Measurements from ENCODE around the gene ARHGEF16.

DNA sequence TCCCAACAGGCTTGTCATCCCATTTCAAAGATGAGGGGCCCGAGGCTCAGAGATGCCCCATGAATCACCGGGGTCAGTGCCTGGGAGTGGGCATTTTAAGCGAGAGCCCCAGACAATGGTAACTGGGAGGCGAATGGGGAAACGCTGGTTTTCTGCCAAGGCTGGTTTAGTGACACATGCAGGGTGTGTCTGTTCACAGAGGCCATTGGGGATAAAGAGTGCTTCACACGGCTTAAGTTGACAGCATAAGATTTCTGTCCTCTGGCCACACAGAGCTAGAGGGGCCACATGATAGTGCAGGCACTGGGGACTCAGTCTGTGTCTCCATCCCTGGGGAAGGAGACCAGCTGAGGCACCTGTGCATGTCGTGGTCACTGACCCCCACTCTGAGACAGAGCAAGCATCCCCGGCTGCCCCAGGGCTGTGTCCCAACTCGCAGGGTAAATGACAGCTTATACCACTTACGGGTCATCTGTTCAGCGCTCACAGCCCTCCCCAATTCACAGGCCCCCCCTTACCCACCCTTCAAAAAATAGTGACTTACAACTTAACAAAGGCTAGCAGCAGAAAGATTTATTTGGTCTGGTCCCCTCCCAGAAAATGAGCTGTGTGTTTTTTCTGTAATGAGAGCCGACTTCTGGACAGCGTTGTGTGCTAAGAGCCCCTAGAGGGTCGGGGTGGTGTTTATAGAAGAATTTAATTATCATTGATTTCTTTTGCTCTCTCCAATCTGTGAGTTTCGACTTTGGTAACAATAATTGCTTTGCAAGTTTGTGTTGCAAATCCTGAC is 34.9 kb upstream of the ARHGEF16 start:
- TF ChIP-seq CTCF (IDR thresholded peaks at IDR 0.05) (no peak), POLR2A (IDR thresholded peaks at IDR 0.05) (no peak), EP300 (IDR thresholded peaks at IDR 0.05) (no peak)
